ENCODE data around the gene OPCML.

OPCML gene

DNA sequence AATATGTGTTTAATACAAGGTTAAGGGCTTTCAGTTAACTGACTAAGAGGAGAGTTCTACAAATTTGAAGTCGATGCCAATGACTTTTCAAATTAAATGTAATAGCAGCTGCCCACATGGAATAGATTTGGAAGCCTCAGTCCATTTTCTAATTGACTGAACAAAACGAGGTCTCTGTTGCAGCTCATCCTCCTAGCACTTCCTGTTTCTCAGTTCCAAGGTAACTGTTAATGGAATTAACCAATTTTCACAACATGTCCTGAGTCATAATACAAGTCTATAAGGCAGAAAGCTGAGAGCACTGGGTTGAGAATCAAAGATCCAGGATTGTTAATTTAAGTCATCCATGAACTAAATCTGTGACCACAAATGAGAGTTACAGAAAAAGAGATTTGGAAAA is 177.2 kb downstream of the OPCML start:
- no peak for DNase-seq (ENCODE audit: low read depth)

DNA sequence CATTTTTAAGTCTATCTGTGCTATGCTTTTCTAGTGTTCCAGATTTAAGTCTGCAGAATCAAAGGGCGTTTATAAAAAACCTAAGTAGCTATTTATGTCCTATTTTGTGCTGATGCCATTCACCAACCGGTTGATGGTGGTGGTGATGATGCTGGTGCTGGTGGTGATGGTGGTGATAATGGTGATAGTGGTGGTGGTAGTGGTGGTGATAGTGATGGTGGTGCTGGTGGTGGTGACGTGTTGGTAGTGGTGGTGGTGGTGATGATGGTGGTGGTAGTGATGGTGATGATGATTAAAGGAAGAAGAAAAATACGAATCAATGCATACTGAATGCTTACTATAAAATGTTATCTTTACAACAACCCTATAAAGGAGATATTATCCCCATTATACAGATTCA is 178.2 kb downstream of the OPCML start:
- DNase-seq (ENCODE audit: low read depth), result no peak

DNA sequence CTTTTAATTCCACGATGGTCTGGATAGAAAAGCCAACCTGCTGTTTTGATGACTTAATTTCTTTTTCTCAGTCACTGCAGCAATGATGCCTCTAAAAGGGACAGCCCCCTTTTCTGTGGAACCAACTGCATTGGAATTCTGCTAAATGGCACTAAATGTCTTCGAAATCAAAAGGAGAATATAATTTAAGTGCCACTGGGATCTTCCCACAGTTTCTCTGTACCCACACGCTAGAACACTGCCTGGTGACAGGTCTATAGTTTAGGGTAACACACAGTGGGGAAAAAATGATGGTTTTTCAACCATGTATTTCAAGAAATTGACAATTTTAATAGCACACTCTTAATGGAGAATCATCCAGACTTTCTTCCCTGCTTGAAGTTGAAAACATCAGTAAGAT is 182.3 kb downstream of the OPCML start:
- DNase-seq (ENCODE audit: low read depth), result no peak

GRCh38 chr11:133347988-133348387 is 184.3 kb downstream of the OPCML start:
- DNase-seq (ENCODE audit: low read depth), result no peak

DNA sequence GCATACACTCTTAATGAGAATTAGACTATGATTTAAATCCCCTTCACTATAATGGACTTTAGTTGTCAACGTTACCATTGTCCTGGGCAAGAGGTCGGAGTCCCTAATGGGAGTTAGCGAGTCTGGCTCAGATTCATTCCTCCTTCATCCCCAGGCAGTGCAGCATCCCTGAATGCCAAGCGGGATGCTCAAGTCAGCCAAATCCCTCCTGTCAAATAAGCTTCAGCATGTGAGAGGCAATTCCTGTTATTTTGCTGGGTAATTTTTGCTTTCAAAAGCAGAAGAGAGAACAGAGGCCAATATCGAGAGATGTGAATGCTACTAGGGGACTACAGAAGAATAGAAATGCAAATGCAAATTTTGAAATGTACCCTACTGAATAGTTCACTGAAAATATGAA is 186.2 kb downstream of the OPCML start:
- no peak for DNase-seq (ENCODE audit: low read depth)

DNA sequence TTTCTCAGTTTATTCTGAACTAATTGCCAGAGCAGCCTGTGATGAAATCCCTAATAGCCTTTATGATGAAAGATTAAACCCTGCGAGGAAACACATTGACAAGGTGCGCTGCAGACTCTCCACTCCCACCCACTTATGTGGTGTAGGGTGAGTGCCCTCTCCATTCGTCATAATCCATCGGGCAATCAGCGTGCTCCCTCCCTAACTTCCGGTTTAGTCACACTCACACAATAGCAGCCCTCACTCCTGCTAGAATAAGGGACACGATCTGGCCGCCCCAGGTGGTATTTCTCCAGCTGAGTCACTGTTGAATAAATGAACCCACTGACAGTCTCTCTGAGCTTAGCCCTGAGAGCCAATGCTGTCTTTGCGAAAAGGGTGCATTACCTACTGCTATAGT is 188.3 kb downstream of the OPCML start:
- no peak for DNase-seq (ENCODE audit: low read depth)

GRCh38 chr11:133339495-133340140 is 192.7 kb downstream of the OPCML start:
- DNase-seq (ENCODE audit: low read depth), result no peak

DNA sequence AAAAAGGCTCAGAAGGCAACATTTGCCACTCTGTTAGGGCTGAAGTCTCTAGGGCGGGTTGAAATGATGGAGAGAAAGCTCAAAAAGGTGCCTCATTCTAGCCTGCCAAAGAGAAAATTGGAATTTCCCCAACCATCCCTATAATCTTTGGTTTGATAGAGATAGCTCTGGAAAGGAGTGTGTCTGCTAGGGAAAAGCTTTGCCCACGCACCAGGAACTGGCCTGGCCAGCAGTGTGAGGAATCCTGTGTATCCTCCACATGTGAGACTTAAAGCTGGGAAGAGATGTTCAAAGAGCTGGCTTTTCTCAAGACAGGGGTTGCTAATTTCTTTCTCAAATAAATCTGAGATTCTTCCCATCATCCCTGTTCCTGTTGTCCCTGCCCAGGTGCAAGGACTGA is 193.7 kb downstream of the OPCML start:
- no peak for DNase-seq (ENCODE audit: low read depth)

DNA sequence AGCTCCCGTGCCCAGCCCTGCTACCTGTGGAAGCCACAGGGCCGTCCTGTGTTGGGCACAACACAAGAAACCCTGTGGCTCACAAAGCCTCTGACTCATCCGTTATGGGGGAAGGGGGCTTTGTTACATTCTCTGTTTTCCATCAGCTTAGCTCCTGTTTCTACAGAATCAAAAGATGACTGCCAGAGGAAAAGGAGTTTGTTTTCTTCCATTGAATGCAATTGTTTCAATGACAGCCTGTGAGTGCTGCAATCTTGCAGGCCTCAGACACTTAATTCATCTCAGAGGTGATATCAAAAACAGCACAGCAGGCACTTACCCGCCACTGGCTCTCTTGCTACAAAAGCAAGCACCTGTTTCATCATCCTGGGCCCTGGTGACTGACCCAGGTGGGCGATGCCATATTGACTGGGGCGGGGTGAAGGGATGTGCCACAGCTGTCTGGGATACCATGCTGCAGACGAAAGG is 194.3 kb downstream of the OPCML start:
- DNase-seq (ENCODE audit: low read depth), result no peak

DNA sequence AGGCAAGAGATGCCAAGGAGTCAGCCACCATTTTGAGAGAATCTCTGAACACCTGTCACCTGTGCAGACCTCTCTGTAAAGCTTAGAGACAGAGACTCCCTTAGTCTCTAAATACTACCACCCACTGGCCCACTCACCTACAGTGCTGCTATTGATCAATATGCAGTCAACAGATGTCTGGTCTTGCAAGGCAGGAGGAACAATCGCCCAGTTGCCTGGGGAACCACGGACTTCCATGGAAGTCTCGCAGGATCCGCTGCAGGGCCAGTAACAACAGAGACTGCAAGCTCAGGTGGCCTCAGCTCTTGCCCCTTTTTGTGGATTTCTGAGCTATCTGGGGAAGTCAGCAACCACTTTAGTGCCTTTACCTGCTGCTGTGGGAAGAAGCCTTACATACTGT is 195.1 kb downstream of the OPCML start:
- no peak for DNase-seq (ENCODE audit: low read depth)

GRCh38 chr11:133331031-133331430 is 201.3 kb downstream of the OPCML start:
- no peak for DNase-seq (ENCODE audit: low read depth)

GRCh38 chr11:133326849-133327248 is 205.5 kb downstream of the OPCML start:
- DNase-seq (ENCODE audit: low read depth), result no peak

DNA sequence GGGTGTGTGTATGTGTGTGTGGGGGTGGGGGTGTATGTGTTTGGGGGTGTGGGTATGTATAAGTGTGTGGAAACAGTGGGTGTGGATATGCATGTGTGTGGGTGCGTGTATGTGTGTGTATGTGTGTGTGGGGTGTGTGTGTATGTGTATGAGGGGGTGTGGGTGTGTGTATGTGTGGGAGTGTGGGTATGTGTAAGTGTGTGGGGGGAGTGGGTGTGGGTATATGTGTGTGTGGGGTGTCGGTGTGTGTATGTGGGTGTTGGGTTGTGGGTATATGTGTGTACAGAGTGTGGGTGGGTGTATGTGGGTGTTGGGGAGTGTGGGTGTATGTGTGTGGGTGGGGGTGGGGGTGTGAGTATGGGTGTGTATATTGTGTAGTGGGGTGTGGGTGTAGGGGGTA is 206.0 kb downstream of the OPCML start:
- no peak for DNase-seq (ENCODE audit: low read depth)

- no peak for DNase-seq (ENCODE audit: low read depth)
These were observed 206.6 kb downstream of the OPCML start for GRCh38 chr11:133325711-133326110.

DNA sequence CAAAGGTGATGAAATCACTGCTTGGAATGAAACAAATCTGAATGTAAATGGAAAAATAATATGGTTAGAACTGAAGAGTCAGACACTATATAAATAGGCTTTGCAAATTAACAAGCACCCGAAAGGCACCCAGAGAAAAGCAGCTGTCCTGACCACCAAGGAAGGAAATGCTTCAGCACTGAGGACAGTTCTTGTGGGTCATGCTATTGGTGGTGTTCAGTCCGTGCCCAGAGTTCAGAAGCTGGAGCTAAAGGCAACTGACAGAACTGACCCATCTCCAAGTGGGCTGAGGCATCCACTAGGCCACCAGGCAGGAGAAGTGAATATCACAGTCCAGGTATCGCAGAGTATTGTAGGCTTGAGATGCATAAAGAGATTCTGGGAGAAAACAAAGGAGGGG is 208.9 kb downstream of the OPCML start:
- no peak for DNase-seq (ENCODE audit: low read depth)

- no peak for DNase-seq (ENCODE audit: low read depth)
These were observed 214.1 kb downstream of the OPCML start for GRCh38 chr11:133318221-133318620.

DNA sequence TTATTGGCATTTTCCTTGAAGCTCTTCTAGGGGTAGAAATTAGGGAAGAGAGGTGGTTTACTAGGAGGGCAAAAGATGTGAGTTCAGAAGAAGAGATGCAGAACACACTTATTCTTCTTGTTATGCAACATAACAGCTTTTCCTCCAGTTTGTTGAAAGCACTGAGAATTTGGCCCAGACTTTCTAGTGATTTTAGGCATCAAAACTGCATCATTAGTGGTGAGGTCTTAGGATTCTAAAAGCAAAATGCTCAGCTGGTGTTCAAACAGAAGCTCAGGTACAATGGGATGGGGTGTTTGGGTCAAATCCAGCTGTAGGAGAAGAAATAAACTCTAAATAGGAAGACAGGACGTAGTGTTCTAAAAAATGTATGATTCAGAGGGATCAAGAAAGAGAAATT is 221.1 kb downstream of the OPCML start:
- no peak for DNase-seq (ENCODE audit: low read depth)

- DNase-seq (ENCODE audit: low read depth), result no peak
These were observed 226.3 kb downstream of the OPCML start for GRCh38 chr11:133306019-133306418.

GRCh38 chr11:133305208-133305956 is 226.9 kb downstream of the OPCML start:
- no peak for DNase-seq (ENCODE audit: low read depth)

GRCh38 chr11:133303262-133303661 is 229.0 kb downstream of the OPCML start:
- DNase-seq (ENCODE audit: low read depth), result no peak

GRCh38 chr11:133302056-133302455 is 230.2 kb downstream of the OPCML start:
- no peak for DNase-seq (ENCODE audit: low read depth)

DNA sequence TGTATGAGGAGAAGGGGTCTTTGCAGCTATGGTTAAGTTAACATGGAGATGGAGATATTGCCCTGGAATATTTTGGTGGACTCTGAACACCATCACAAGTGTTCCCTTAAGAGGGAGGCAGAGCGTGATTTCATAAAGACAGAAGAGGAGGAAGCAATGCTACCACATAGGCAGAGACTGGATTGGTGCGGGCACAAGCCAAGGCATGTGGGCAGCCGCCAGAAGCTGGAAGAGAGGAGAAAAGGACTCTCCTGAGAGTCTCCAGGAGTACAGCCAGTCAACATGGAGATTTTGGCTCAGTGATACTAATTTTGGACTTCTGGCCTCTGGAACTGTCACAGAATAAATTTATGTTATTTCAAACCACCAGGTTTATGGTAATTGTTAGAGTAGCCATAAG is 231.6 kb downstream of the OPCML start:
- no peak for DNase-seq (ENCODE audit: low read depth)

DNA sequence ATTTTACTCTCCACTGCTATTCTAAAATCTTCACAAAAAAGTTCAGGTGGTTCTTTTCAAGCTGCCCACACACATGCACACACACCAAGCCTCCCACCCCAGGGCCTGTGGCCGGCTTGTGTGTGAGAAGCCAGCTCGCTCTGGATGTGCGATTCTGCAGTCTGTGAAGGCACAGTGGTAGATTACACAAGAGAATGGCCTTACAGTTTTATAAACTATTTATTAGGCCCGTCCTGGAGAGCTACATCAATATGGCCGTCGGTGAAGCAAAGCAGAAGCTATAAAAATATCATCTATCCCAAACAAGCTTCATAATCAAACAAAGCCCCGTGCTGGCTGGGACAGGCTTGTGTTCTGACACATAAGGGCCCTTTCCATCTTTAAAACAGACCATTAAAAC is 240.5 kb downstream of the OPCML start:
- no peak for DNase-seq (ENCODE audit: low read depth)

- no peak for DNase-seq (ENCODE audit: low read depth)
These were observed 246.9 kb downstream of the OPCML start for GRCh38 chr11:133285359-133285758.

All from stimulated activated CD8-positive, alpha-beta memory T cell treated with anti-CD3 and anti-CD28 coated beads, Interleukin-15, amount 100 ng/mL, for 1 hour (primary cell).